GM21786 (cell line): ENCODE measurements around the gene DCTN2.
"Not testable (repeated sequence)": the region's sequence is repeated elsewhere in the genome, so short reads cannot be mapped to it uniquely, and the experiment has no call there.

Source experiments
- ATAC-seq: cut with Tn5 transposase; IDR thresholded peaks from one replicate; pipeline ENCODE4 v1.9.1; 2021; ENCODE audit not compliant: unreplicated experiment

DCTN2 gene

DNA sequence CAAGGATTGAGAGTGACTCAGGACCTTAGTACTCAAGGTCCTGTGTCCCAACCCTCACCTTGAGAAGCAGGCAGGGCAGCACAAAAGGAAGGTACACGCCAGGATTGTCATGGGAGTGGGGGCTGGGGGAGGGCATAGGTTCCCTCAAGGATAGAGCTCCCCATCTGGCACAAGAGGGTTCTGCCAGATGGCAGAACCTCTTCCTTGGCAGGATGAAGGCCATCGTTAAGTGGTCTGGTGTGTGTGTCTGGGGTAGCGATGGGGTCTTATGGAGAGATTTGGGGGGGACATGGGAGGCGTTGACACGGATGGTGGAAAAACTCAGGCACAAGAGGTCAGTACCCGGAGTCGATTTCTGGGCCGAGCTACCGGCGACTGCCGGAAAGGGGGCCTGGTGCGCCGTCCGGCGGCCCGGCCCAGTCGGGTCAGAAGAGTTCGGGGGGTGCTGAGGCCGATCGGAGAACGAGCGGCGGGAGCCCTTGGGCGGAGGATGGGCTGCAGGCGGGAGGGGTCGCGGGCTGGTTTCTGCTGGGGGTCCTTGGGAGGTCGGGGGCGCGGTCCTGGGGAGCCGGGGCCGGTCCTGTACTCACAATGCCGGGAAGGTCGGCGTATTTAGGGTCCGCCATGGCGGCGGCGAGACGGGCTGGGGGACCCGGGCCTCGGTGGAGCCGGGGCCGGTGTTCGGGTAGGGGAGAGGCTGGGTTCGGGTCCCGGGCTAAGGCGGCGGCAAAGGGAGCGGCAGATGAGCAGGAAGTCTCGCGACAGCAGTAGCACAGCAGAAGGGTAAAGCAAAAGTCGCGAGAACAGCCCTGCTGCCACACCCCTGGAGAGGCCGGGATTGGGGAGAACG lies at the start of gene DCTN2:
Gene DCTN2, minus strand, starts transcription at position 755 of the 850 bp plus-strand sequence. Its CDS starts 129 bp downstream, at position 626.
- peak; percentile 99 for ATAC-seq

DNA sequence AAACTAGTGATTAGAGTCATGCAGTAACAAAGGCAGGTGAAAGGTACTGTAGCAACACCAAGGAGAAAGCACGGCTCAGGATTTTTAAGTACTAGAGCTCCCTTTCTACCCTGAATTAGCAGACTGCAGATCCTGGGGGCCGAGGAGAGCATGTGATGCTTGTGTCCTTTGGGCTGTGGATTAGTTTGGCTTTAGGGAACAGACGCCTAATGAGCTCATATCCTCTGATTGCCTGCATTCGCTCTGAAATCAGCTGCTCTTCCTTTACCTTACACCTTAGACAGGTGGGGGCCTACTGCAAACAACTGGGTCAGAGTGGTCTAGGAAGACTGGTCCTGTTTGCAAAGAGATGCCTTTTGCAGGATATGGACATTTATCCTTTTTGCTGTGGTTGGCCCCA lies 46.2 kb upstream of the DCTN2 start:
- ATAC-seq, result no peak

DNA sequence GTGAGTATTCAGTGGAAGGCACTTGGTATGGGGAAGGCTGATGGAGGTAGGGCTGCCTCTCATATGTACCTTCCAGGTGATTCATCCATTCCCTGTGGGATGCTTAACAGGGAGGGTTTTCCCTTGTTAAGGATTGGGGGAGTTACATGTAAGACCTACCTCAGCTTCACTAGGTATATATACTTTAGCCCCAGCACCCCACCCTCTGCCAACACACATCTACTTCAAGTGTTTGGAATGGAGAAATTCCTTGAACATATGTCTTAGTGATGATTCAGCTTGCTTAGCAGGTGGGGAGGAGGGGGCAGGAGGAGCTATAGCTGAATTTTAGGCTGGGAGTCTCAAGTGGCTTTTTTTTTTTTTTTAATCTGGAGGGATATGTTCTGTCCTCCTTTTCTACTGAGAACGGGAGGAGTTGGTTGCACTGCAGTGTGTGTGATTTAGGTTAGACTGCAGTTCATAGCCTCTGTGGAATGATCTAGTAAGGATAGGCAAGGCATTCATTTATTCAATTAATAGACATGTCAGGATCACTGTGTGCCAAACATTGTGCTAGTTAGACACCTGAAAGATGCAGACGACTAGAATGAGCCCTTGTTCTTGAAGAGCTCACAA lies 45.7 kb upstream of the DCTN2 start:
- ATAC-seq, result no peak

DNA sequence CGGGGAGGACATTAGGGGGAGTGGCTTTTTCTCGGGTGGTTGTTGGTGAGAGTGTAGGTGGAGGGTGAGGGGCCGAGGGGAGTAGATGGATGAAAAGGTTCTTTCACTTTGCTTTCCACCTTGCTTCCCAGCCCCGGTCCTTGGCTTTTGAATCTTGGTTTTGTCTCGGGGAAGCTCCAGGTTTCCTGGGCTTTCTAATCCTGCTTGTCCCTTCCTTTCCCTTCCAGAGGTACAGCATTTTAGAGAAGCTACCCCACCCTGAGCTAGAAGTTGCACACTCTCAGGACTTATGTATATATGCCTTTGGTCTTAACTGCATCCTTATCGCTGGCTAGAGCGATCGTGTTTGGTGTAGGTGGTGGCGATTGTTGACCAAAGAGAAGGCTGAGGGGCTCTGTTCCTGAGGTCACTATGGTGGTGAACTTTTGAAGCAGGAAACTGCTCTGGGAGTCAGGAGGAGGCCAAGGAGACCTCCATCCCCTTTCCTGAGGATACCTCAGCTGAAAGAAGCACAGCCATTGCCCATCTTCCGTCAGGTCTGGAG lies 44.9 kb upstream of the DCTN2 start:
- no peak for ATAC-seq

DNA sequence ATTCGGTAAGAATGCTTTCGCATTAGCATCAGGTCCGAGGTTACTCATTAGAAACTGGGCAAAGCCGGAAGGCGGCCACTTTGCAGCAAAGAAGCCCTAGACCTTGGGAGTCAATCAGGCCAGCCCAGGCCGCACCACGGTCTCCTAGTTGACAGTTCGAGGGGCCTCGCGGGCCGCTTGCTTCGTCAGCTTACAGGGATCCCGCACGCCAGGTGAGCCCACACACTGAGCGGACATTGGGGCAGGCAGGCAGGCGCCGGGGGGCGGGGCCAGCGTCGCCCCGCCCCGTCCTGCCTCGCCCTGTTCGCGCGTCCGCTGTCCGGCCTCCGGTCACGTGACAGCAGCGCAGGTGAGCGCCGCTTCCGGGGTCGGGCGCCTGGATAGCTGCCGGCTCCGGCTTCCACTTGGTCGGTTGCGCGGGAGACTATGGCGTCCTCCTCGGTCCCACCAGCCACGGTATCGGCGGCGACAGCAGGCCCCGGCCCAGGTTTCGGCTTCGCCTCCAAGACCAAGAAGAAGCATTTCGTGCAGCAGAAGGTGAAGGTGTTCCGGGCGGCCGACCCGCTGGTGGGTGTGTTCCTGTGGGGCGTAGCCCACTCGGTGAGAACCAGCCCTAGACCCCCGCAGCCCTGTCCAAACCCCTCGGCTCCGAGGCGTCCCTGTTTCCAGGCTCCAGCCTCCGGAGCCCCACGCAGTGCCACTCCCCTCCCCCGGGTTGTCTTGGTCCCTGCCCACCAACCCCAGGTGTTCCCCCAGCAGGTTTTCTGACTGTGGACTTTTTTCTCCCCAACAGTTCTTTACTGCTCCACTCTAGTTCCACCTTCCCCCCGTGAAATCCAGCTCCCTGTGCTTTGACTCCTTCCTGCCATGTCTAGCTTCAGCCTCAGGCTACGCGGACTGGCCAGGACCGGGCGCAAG lies 44.1 kb upstream of the DCTN2 start, which contains the start of gene PIP4K2C:
Gene PIP4K2C, plus strand, starts transcription at position 329 of the 918 bp plus-strand sequence. Its CDS starts 98 bp downstream, at position 427.
- peak; percentile 95 for ATAC-seq

DNA sequence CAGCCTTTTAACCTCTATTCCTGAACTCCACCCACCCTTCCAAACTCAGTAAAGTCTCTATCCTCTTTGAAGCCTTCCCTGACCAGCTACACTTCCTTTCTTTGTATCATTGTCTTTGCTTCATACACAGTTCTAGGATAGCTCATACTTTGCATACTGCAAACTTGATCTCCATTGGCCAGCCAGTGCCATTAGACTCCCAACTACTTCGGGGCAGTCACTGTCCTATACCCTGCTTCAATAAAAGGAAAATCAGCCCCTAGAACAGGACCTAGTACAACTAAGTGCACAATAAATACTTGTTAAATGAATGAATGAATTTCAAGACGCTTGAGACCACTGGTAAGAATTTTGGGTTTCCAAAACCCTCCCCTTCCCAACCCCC lies 43.5 kb upstream of the DCTN2 start:
- no peak for ATAC-seq

DNA sequence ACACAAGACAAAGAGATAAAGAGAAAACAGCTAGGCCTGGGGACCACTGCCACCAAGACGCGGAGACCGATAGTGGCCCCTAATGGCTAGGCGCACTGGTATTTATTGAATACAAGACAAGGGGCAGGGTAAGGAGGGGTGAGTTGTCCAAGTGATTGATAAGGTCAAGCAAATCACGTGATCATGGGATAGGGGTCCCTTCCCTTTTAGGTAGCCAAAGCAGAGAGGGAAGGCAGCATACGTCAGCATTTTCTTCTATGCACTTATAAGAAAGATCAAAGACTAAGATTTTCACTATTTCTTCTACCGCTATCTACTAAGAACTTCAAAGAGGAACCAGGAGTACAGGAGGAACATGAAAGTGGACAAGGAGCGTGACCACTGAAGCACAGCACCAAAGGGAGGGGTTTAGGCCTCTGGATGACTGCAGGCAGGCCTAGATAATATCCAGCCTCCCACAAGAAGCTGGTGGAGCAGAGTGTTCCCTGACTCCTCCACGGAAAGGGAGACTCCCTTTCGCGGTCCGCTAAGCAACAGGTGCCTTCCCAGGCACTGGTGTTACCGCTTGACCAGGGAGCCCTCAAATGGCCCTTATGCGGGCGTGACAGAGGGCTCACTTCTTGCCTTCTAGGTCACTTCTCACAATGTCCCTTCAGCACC lies 42.1 kb upstream of the DCTN2 start:
- ATAC-seq, result not testable (repeated sequence)

DNA sequence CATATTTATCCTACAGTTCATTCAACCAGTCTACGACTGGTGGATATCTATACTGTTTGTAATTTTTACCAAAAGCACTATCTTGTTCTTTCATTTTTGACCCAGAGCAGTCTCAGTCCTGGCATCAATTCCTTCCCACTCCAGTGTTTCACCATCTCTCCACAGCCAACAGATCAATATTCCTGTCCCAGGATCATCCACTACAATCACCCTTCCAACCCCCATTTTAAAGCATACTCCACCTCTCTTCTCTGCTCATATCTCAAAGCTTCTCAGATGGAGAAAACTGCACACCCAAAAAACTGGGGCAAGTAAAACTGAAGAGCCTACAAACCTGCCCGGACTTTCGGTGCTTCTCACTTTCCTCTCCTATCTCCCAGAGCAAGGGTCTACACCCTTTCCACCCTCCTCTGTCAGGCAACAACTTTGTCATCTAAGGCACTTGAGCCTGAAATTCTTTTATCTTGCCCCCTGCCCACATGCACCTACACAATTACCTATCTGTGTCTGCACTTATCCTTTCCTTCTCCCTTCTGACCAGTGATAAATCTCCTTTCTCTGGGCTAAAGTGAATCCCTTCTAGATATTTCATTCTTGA lies 39.9 kb upstream of the DCTN2 start:
- no peak for ATAC-seq

DNA sequence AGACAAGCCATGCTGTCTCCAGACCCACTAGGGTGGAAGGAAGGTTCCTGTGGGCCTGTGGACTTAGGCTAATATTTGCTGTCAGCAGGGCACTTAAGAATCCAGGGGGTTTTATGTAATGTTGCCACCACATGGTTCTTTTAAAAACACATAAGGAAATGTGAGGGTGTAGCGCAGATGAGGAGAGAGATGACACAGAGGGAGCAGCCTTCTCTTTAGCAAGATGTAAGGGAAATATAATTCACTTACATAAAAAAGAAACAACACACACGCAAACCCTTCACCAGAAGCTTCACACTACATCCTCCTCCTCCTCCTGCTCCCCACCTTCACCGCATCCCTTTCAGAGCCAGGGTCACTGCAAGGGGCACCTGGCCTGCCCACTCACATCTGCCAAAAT lies 39.1 kb upstream of the DCTN2 start:
- no peak for ATAC-seq

DNA sequence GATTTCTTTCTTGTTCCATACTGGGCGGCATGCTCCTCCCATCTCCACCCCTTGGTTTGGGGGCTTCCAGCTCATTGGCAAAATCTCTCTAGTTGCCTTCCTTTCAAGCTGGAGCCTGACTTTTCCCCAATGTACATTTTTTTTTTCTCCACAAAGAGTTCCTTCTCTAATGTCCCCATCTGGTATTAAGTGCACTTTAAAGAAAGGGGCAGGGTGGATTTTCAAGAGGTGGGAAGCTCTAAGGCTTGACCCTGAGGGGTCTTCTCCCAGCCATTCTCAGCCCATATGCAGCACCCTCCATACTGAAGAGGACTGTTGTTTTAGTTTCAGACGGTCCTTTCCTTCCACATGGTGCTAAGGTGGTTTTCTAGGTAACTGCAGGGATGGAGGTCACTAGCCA lies 38.2 kb upstream of the DCTN2 start:
- no peak for ATAC-seq

DNA sequence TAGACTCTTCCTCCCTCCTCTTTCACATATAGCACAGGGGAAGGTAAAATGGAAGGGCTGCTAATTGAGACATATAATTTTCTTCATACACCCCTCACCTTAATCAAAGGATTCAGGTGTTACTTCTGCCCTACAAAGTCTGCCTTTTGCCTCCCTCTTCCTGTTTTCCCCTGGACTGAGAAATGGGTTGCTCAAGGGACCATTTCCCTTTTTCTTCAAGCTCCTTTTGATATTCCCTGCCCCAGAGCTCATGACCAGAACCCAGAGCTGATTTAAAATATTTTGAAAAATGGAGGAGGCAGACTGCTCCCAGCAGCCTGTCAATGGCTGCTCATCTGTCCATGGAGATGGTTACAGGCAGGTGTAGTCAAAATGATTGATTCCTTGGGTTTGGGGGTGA lies 37.7 kb upstream of the DCTN2 start:
- ATAC-seq, result no peak

DNA sequence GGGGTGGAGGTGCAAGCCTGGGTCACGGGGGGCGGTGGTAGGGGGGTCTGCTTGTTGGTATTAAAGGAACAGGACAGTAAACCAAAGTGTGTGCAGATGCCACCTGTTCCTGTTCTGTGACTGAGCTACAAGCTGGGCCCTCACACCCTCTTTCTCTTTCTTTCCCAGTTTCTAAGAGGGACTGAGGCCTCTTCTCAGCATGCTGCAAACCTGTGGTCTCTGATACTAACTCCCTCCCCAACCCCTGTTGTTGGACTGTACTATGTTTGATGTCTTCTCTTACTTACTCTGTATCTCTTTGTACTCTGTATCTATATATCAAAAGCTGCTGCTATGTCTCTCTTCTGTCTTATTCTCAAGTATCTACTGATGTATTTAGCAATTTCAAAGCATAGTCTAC lies 37.1 kb upstream of the DCTN2 start:
- no peak for ATAC-seq

DNA sequence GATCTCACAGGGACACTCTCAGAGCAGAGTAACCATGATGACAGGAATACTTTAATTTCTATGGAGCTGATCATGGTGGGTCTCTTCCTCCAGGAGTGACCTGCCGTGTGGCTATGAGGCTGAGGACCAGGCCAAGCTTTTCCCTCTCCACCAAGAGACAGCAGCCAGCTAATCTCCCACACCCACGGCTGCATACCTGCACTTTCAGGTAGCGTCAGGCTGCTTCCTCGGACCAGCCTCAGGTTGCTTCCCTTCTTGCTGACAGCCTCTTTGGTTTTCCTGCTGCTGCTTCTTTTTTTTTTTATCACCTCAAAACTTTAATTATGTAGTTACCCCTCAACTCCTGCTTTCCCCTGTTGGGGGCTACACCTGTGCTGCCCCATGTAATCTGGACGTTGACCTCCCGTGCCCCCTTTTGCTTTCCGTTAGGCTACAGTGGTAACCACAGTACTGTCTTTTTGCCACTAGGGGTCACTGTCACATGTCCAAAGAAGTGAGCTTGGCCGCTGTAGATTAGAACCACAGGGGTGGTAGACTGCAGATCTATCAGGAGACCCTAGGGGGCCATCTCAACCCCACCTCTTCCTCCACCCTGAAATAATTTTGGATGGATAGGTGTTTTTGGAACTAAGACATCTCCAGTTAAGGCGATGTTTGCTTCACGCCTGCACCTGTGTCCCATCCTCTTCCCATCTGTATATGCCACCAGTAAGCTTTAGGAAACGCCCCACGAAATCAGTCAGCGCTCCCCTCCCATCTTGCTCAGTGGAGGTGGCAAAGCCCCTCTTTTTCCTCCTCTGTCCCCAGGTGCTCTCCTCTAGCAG lies 36.2 kb upstream of the DCTN2 start:
- peak; percentile 97 for ATAC-seq

DNA sequence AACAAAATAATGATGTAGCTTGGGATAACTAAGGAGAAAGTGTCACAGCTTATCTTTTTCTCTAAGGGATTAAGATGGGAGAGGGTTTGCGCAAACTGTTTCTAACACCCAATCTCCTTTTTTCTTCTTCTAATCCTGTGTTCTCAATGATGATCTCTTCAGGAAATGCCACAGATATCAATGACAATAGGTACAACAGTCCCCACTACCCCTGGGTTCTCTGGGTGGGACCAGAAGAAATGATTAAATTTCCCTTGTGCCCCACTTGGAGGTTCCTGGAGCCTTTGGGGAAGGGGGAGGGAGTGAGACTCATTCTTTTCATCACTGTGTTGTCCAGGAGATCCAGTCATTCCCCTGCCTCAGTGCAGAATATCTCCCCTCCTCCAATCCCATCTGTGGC lies 35.4 kb upstream of the DCTN2 start:
- no peak for ATAC-seq

DNA sequence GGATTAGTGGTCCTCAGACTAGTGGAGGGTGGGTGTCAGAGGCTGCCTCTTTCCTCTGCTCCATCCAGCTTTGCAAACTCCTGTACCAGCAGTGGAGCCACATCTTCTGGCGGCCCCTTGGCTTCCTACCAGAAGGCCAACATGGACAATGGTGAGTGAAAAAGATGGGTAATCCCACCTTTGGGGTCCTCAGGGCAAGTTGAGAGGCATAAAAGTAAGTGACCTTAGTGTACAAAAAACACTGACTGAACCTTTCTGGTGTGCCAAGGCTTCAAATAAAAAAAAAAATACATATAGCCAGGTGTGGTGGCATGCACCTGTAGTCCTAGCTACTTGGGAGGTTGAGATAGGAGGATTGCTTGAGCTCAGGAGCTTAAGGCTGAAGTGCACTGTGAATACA lies 34.8 kb upstream of the DCTN2 start:
- no peak for ATAC-seq

DNA sequence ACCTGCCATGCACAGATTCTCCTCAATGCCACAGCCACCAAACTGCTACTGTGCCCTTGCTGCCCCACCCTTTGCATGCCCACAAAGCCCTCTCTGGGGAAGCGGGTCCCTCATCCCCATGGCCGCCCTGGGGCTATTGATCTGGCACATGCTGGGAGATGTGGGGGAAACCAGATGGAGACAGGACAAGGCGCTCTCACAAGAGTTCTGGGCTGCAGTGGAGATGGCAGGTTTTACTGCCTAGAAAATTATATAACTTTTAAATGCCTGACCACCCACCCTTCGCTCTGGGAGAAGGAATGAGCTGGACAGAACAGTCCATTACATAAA lies 33.4 kb upstream of the DCTN2 start:
- no peak for ATAC-seq

DNA sequence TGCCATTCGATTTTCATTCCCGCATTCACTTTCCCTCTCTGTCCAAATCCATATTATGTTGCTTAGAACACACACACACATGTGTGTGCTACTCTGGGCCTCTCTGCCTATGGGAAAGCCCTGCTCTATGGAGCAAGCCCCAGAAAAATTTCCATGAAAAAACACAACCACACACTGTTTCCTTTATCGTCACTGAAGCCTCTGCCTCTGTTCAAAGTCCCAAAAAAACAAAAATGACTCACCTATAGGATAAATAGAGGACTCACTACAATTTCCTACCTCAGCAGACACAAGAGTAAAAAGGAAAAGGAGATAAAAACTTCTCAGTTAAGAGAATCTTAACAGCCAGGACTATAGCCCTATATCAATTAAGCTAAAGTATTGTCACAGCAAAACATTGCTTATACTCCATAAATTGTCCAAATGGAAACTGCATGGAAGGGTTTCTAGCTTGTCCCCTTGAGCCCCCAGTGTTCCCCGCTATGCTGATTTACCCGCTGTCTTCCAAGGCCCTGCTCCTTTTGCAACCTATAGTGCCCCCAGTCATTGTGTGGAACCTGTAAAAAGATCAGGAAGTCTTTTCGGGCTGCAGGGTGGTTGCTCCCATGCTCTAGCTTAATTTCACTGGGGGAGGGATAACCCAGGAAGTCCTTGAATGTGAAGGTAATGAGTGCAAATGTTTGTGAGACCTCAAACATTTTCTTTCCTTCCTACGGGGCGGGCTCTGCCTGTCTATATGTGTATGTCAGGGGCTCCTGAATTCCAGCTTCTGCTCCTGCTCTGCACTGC lies 32.9 kb upstream of the DCTN2 start:
- ATAC-seq, result no peak

DNA sequence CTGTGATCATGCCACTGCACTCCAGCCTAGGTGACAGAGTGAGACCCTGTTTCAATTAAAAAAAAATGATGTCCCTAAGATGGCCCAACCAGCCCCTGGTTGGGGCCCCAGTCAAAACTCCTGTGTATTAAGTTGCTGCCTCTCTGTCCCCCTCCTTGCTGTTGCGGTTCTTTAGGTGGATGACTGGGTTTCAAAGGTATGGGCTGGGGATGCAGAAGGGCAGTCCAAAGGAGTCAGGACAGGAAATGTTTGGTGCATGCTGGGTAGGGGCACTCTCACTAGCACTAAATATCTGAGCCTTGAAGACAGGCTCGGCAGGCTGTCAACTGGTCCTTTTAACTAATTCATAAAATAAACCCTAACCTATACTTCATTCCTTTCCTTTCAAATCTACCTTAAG lies 32.0 kb upstream of the DCTN2 start:
- no peak for ATAC-seq
